Measurements from ENCODE around the gene RFX6. TPM values are rescaled to one million over a fixed set of nuclear protein-coding genes. Genes with fewer than 3 reads are reported as not detected.

Gene RFX6
- total RNA-seq, 2 donors from 2014 or later, result 0.22 to 1.2 TPM

DNA sequence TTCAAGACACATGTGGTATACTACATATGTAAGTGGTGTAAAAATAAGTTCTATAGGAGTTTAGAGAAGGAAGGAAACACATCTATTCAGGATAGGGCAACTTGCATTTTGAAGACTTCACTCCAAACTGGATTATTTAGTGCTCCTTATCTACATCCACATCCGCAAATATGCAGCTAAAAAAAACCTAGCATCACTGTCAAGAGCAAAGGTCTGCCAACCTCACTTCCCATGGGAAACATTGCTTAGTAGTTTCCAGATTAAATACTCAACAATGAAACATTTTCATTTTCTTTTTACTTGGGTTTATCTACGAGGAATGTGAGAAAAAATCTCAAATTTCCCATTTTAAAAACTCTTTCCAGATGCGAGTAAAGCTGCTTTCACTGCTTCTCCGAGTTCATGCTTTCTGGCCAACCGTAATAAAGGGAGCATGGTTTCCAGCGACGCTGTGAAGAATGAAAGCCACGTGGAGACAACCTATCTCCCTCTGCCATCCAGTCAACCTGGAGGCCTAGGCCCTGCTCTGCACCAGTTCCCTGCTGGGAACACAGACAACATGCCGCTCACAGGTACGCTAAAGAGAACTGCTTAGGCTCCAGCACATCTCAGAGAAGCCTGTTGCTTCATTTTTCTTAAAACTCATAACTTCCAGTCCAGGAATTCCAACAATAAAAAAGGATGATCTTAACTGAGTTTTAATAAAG is 48.2 kb downstream of the RFX6 start:
- Histone ChIP-seq H3K27ac (ENCODE audit: low read depth, low read length) (no peak overlapping the region), H3K9me3 (ENCODE audit: control insufficient read depth, low read length) (no peaks in the 10 kb centered on the region), H3K4me3 (ENCODE audit: low read length) (no peak overlapping the region), H3K36me3 (ENCODE audit: control insufficient read depth, insufficient read depth, low read length) (no peaks in the 10 kb centered on the region), H3K27me3 (ENCODE audit: control insufficient read depth, insufficient read depth, low read length, poor library complexity, severe bottlenecking) (no peaks in the 10 kb centered on the region), H3K9ac (ENCODE audit: extremely low read depth, low read length, poor library complexity, severe bottlenecking) (no peak overlapping the region), H3K4me1 (ENCODE audit: control insufficient read depth, insufficient read depth, low read length) (peaks cover 7% of the 10 kb centered on the region)
- Mint-ChIP-seq H3K36me3 (ENCODE audit: low read depth) (no peaks in the 10 kb centered on the region), H3K4me1 (peaks cover 17% of the 10 kb centered on the region), H3K4me3 (no peak overlapping the region), H3K9me3 (no peaks in the 10 kb centered on the region), H3K27me3 (ENCODE audit: insufficient read depth) (no peaks in the 10 kb centered on the region), H3K27ac (no peak overlapping the region)
- no peak for DNase-seq
- TF ChIP-seq, protein P1, sequence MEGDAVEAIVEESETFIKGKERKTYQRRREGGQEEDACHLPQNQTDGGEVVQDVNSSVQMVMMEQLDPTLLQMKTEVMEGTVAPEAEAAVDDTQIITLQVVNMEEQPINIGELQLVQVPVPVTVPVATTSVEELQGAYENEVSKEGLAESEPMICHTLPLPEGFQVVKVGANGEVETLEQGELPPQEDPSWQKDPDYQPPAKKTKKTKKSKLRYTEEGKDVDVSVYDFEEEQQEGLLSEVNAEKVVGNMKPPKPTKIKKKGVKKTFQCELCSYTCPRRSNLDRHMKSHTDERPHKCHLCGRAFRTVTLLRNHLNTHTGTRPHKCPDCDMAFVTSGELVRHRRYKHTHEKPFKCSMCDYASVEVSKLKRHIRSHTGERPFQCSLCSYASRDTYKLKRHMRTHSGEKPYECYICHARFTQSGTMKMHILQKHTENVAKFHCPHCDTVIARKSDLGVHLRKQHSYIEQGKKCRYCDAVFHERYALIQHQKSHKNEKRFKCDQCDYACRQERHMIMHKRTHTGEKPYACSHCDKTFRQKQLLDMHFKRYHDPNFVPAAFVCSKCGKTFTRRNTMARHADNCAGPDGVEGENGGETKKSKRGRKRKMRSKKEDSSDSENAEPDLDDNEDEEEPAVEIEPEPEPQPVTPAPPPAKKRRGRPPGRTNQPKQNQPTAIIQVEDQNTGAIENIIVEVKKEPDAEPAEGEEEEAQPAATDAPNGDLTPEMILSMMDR (conservative IDR thresholded peaks at IDR 0.05), result no peak
- 82 to 93% methylated on average over 6 to 10 of the region's 10 CpGs for WGBS, 2 experiments (ENCODE audit: insufficient coverage in 1 of 2, insufficient read length in 1 of 2)

DNA sequence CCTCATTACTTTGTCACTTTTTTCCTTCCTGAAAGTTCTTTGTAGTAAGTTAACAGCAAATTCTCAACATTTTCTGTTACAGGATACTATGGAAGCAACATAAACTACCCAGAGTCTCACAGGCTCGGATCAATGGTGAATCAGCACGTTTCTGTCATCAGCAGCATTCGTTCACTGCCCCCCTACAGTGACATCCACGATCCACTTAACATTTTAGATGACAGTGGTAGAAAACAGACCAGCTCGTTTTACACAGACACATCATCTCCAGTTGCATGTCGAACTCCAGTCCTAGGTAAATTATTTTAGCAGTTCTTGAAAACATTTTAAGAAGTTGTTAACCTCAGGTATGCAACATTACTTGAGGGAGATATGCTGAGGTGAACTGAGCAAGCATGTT is 51.6 kb downstream of the RFX6 start:
- no peak overlapping the region for H3K27ac ChIP-seq (ENCODE audit: low read depth, low read length)
- H3K4me3 ChIP-seq (ENCODE audit: low read length), result no peak overlapping the region
- Mint-ChIP-seq H3K4me3 (no peak overlapping the region), H3K27me3 (ENCODE audit: insufficient read depth) (no peaks in the 10 kb centered on the region), H3K4me1 (peaks cover 31% of the 10 kb centered on the region), H3K9me3 (no peaks in the 10 kb centered on the region), H3K27ac (no peak overlapping the region), H3K36me3 (ENCODE audit: low read depth) (no peaks in the 10 kb centered on the region)
- no peaks in the 10 kb centered on the region for H3K9me3 ChIP-seq (ENCODE audit: control insufficient read depth, low read length)
- TF ChIP-seq, protein P1 (conservative IDR thresholded peaks at IDR 0.05), result no peak
- H3K4me1 ChIP-seq (ENCODE audit: control insufficient read depth, insufficient read depth, low read length), result peaks cover 7% of the 10 kb centered on the region
- no peaks in the 10 kb centered on the region for H3K27me3 ChIP-seq (ENCODE audit: control insufficient read depth, insufficient read depth, low read length, poor library complexity, severe bottlenecking)
- DNase-seq, result no peak
- 73 to 78% methylated on average over 5 to 6 of the region's 6 CpGs for WGBS, 2 experiments (ENCODE audit: insufficient coverage in 1 of 2, insufficient read length in 1 of 2)
- H3K9ac ChIP-seq (ENCODE audit: extremely low read depth, low read length, poor library complexity, severe bottlenecking), result no peak overlapping the region
- H3K36me3 ChIP-seq (ENCODE audit: control insufficient read depth, insufficient read depth, low read length), result no peaks in the 10 kb centered on the region

DNA sequence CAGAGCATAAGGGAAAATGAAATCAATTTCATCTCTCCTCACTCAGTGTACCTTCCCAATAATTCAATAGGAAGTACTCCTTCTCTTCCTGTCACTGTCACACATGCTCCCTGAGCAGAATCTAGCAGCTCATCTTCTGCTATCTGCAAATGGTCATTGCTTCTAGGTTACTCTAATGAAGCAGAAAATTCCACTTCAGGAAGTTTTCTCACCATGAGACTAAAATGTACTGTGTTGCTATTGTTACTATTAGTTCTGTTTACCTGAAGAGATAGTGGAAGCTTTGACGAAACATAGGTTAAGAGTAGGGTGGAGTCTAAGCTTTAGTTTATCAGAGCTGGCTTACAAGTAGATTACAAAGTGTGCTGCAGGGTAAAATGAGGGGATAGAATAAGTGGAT is 52.8 kb downstream of the RFX6 start:
- no peak overlapping the region for H3K27ac Mint-ChIP-seq
- Histone ChIP-seq H3K4me1 (ENCODE audit: control insufficient read depth, insufficient read depth, low read length) (peaks cover 9% of the 10 kb centered on the region), H3K9ac (ENCODE audit: extremely low read depth, low read length, poor library complexity, severe bottlenecking) (no peak overlapping the region), H3K27me3 (ENCODE audit: control insufficient read depth, insufficient read depth, low read length, poor library complexity, severe bottlenecking) (no peaks in the 10 kb centered on the region), H3K36me3 (ENCODE audit: control insufficient read depth, insufficient read depth, low read length) (no peaks in the 10 kb centered on the region), H3K4me3 (ENCODE audit: low read length) (no peak overlapping the region), H3K9me3 (ENCODE audit: control insufficient read depth, low read length) (no peaks in the 10 kb centered on the region), H3K27ac (ENCODE audit: low read depth, low read length) (no peak overlapping the region)
- no peaks in the 10 kb centered on the region for H3K36me3 Mint-ChIP-seq (ENCODE audit: low read depth)
- 51 to 100% methylated on average over 1 of the region's 1 CpG for WGBS, 2 experiments (ENCODE audit: insufficient coverage in 1 of 2, insufficient read length in 1 of 2)
- TF ChIP-seq, protein P1 (conservative IDR thresholded peaks at IDR 0.05), result no peak
- H3K9me3 Mint-ChIP-seq, result no peaks in the 10 kb centered on the region
- H3K27me3 Mint-ChIP-seq (ENCODE audit: insufficient read depth), result no peaks in the 10 kb centered on the region
- no peak for DNase-seq
- H3K4me3 Mint-ChIP-seq, result no peak overlapping the region
- peaks cover 36% of the 10 kb centered on the region for H3K4me1 Mint-ChIP-seq
